Measurements from ENCODE around the gene CD3D. TPM values are rescaled to one million over a fixed set of nuclear protein-coding genes. Genes with fewer than 3 reads are reported as not detected.

The CD3D gene
- total RNA-seq, 1 donor from 2014 or later = not detected

- intact Hi-C loops (cut with micrococcal nuclease) = no loop called here
- Histone ChIP-seq H3K4me3 (no peak overlapping the region), H3K9me3 (replicated peaks) (no peaks in the 10 kb centered on the region), H3K27me3 (ENCODE audit: low read depth) (peaks cover 15% of the 10 kb centered on the region), H3K4me1 (no peaks in the 10 kb centered on the region), H3K36me3 (no peaks in the 10 kb centered on the region), H3K27ac (replicated peaks) (no peak overlapping the region)
- DNase-seq = no peak
- TF ChIP-seq, protein P1, sequence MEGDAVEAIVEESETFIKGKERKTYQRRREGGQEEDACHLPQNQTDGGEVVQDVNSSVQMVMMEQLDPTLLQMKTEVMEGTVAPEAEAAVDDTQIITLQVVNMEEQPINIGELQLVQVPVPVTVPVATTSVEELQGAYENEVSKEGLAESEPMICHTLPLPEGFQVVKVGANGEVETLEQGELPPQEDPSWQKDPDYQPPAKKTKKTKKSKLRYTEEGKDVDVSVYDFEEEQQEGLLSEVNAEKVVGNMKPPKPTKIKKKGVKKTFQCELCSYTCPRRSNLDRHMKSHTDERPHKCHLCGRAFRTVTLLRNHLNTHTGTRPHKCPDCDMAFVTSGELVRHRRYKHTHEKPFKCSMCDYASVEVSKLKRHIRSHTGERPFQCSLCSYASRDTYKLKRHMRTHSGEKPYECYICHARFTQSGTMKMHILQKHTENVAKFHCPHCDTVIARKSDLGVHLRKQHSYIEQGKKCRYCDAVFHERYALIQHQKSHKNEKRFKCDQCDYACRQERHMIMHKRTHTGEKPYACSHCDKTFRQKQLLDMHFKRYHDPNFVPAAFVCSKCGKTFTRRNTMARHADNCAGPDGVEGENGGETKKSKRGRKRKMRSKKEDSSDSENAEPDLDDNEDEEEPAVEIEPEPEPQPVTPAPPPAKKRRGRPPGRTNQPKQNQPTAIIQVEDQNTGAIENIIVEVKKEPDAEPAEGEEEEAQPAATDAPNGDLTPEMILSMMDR (IDR thresholded peaks at IDR 0.05; ENCODE audit: borderline replicate concordance) = no peak
Measured at GRCh38 chr11:118322721-118323120, 19.8 kb downstream of the CD3D start.

GRCh38 chr11:118321386-118322082 lies 21.0 kb downstream of the CD3D start:
- Histone ChIP-seq H3K4me3 (no peak overlapping the region), H3K27me3 (ENCODE audit: low read depth) (peaks cover 15% of the 10 kb centered on the region), H3K27ac (replicated peaks) (no peak overlapping the region), H3K36me3 (no peaks in the 10 kb centered on the region), H3K4me1 (peaks cover 6% of the 10 kb centered on the region), H3K9me3 (replicated peaks) (no peaks in the 10 kb centered on the region)
- intact Hi-C loops (cut with micrococcal nuclease) = no loop called here
- TF ChIP-seq, protein P1 (IDR thresholded peaks at IDR 0.05; ENCODE audit: borderline replicate concordance) = no peak
- DNase-seq = no peak

- Histone ChIP-seq H3K4me1 (peaks cover 16% of the 10 kb centered on the region), H3K9me3 (replicated peaks) (no peaks in the 10 kb centered on the region), H3K36me3 (no peaks in the 10 kb centered on the region), H3K4me3 (no peak overlapping the region), H3K27me3 (ENCODE audit: low read depth) (peaks cover 15% of the 10 kb centered on the region), H3K27ac (replicated peaks) (no peak overlapping the region)
- TF ChIP-seq, protein P1 (IDR thresholded peaks at IDR 0.05; ENCODE audit: borderline replicate concordance) = no peak
- no peak for DNase-seq
- intact Hi-C loops (cut with micrococcal nuclease) = no loop called here
Measured at GRCh38 chr11:118320515-118320914, 22.0 kb downstream of the CD3D start.

DNA sequence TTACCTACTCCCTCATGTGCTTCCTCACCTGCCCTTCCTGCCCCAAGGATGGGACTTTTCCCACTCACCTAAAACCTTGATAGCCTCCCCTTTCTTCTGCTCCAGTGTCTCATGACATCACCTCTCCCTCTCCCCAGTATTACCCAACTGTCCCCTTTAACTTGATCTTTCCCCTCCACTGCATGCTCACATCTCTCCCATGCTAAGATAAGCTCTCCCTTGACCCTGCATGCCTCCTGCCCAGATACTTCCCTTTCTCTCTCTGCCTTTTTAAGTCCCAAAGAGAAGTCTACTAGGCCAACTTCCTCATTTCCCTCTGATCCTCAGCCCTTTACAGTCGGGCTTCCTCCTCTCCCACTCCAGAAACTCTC lies 23.2 kb downstream of the CD3D start:
- intact Hi-C loops (cut with micrococcal nuclease) = no loop called here
- Histone ChIP-seq H3K9me3 (replicated peaks) (no peaks in the 10 kb centered on the region), H3K4me1 (peaks cover 23% of the 10 kb centered on the region), H3K27me3 (ENCODE audit: low read depth) (peaks cover 14% of the 10 kb centered on the region), H3K27ac (replicated peaks) (no peak overlapping the region), H3K36me3 (no peaks in the 10 kb centered on the region), H3K4me3 (no peak overlapping the region)
- DNase-seq = no peak
- TF ChIP-seq, protein P1 (IDR thresholded peaks at IDR 0.05; ENCODE audit: borderline replicate concordance) = no peak

- Histone ChIP-seq H3K4me3 (no peak overlapping the region), H3K27ac (replicated peaks) (no peak overlapping the region), H3K9me3 (replicated peaks) (no peaks in the 10 kb centered on the region), H3K27me3 (ENCODE audit: low read depth) (peaks cover 19% of the 10 kb centered on the region), H3K36me3 (no peaks in the 10 kb centered on the region), H3K4me1 (peaks cover 23% of the 10 kb centered on the region)
- DNase-seq = no peak
- intact Hi-C loops (cut with micrococcal nuclease) = no loop called here
- TF ChIP-seq, protein P1 (IDR thresholded peaks at IDR 0.05; ENCODE audit: borderline replicate concordance) = no peak
Measured at GRCh38 chr11:118318581-118319336, 23.7 kb downstream of the CD3D start.

Data from left ventricle myocardium inferior (tissue), 1 donor.